Measurements from ENCODE around the gene UBE2A.

DNA sequence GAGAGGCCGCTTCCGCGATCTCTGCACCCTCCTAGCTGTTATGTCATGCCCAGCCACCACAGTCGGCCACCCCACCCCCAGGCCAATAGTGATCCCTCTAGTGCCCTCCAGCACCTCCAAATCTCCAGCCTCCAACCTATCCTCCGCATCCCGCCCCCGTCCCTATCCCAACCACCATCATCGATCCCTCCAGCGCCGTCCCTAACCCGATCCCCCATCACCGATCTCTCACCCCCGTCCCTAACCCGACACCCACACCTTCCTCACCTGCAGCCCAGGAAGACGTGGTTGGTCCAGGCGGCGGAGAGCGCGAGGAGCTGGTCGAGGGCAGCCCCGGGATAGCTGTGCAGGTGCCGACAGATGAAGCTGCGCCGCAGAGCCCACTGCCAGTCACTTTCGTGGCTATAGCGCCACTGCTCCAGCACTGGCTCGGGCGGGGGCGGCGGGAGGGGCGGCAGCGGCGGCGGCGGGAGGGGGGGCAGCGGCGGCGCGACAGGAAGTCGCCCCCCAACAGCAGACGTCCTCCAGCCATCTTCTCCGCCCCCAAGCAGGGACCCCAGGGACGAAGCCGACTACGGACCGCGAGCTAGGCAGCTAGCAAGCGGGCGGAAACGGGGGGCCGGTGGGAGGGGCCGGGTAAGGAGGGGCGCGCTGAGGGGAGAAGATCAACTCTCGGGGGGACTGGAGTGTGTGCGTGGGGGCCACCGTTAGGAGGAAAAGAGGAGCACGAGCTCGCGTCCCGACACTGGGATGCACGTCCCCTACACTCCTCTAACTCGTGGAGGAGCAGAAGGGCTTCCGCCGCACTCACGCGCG lies 31.3 kb downstream of the UBE2A start:
- no peak for TF ChIP-seq POLR2A (IDR thresholded peaks at IDR 0.05; ENCODE audit: low read depth, low read length)
- no peak for TF ChIP-seq POLR2AphosphoS5 (IDR thresholded peaks at IDR 0.05; ENCODE audit: low read depth, low read length)
